ENCODE measurements around the gene XPO6. TPM values are rescaled to one million over a fixed set of nuclear protein-coding genes. Genes with fewer than 3 reads are reported as not detected.

The XPO6 gene
- total RNA-seq, 1 experiment from 2014 or later: 135 TPM

GRCh38 chr16:28166394-28167208 is 45.2 kb downstream of the XPO6 start:
- no peak for ATAC-seq

GRCh38 chr16:28165598-28165997 is 46.2 kb downstream of the XPO6 start:
- no peak overlapping the region for H3K4me3 ChIP-seq (ENCODE audit: low read depth in 2 of 2, low read length in 2 of 2)
- POLR2A ChIA-PET: no interaction called here
- no peaks in the 10 kb centered on the region for H3K4me1 ChIP-seq (ENCODE audit: control insufficient read depth, insufficient read depth, low read length)
- intact Hi-C loops (cut with micrococcal nuclease; ENCODE audit: unreplicated experiment) (no loop called here), in situ Hi-C loops (cut with HindIII; ENCODE audit: low pct_unique_long_range_greater_than_20kb, low sequenced_read_pairs) (no loop called here)
- no peak for TF ChIP-seq CTCF (IDR thresholded peaks at IDR 0.05)
- no peak for TF ChIP-seq REST (IDR thresholded peaks at IDR 0.05; ENCODE audit: insufficient read depth in 1 of 2, low read depth in 2 of 2, low read length in 1 of 2)
- no peak for TF ChIP-seq SIN3A (IDR thresholded peaks at IDR 0.05; ENCODE audit: borderline replicate concordance, insufficient read depth, low read depth, low read length)
- no peak for TF ChIP-seq TCF7L2 (IDR thresholded peaks at IDR 0.05; ENCODE audit: low read depth, low read length)
- no peak for TF ChIP-seq POLR2AphosphoS5 (IDR thresholded peaks at IDR 0.05; ENCODE audit: low read depth, low read length)
- H3K27me3 ChIP-seq (ENCODE audit: control insufficient read depth, insufficient read depth, low read length): no peaks in the 10 kb centered on the region
- no peak for ATAC-seq
- peaks cover 20% of the 10 kb centered on the region for H3K36me3 ChIP-seq (ENCODE audit: control insufficient read depth, insufficient read depth, low read length)
- H3K9me3 ChIP-seq (ENCODE audit: control insufficient read depth, insufficient read depth, low read depth, low read length): no peaks in the 10 kb centered on the region
- BruUV-seq (replicated peaks): no TSS peak
- no peak for DNase-seq (ENCODE audit: low read depth, low spot score)
- CTCF ChIA-PET: interaction anchor here (1.0 kb wide), 1 partner anchor 46 kb away, joined by 4 read pairs; no protein-coding TSS in a partner anchor
- H3K27ac ChIP-seq (ENCODE audit: low read length): no peak overlapping the region

More at GRCh38 chr16:28166394-28167208, 45.2 kb downstream of the XPO6 start:
- no peaks in the 10 kb centered on the region for H3K9me3 ChIP-seq (ENCODE audit: control insufficient read depth, insufficient read depth, low read depth, low read length)
- in situ Hi-C loops (cut with HindIII; ENCODE audit: low pct_unique_long_range_greater_than_20kb, low sequenced_read_pairs) (no loop called here), intact Hi-C loops (cut with micrococcal nuclease; ENCODE audit: unreplicated experiment) (no loop called here)
- no peaks in the 10 kb centered on the region for H3K4me1 ChIP-seq (ENCODE audit: control insufficient read depth, insufficient read depth, low read length)
- DNase-seq (ENCODE audit: low read depth, low spot score): no peak
- H3K27ac ChIP-seq (ENCODE audit: low read length): no peak overlapping the region
- BruUV-seq (replicated peaks): no TSS peak
- TF ChIP-seq TCF7L2 (IDR thresholded peaks at IDR 0.05; ENCODE audit: low read depth, low read length): no peak
- TF ChIP-seq REST (IDR thresholded peaks at IDR 0.05; ENCODE audit: insufficient read depth in 1 of 2, low read depth in 2 of 2, low read length in 1 of 2): no peak
- TF ChIP-seq SIN3A (IDR thresholded peaks at IDR 0.05; ENCODE audit: borderline replicate concordance, insufficient read depth, low read depth, low read length): no peak
- TF ChIP-seq CTCF (IDR thresholded peaks at IDR 0.05): no peak
- TF ChIP-seq POLR2AphosphoS5 (IDR thresholded peaks at IDR 0.05; ENCODE audit: low read depth, low read length): no peak
- H3K27me3 ChIP-seq (ENCODE audit: control insufficient read depth, insufficient read depth, low read length): no peaks in the 10 kb centered on the region
- ChIA-PET CTCF (no interaction called here), POLR2A (no interaction called here)
- H3K36me3 ChIP-seq (ENCODE audit: control insufficient read depth, insufficient read depth, low read length): peaks cover 21% of the 10 kb centered on the region
- H3K4me3 ChIP-seq (ENCODE audit: low read depth in 2 of 2, low read length in 2 of 2): no peak overlapping the region

All from Panc1 (cell line).